Lower lobe of right lung (tissue), 2 donors: Measurements from ENCODE around the gene VPS50. TPM values are rescaled to one million over a fixed set of nuclear protein-coding genes. Genes with fewer than 3 reads are reported as not detected.
"Not testable (repeated sequence)": the region's sequence is repeated elsewhere in the genome, so short reads cannot be mapped to it uniquely, and the experiment has no call there.

Experiments used
- ATAC-seq, 2 donors: fragments of 200-7000 bp; cut with Tn5 transposase; one replicate each; pipeline ENCODE4 v1.9.1; 2020 to 2022; ENCODE audit warnings: mild to moderate bottlenecking in 2 of 2, moderate library complexity in 2 of 2
- DNase-seq: peaks from one replicate; pipeline ENCODE4 v3.0.0-alpha.2; 2020
- H3K27ac ChIP-seq: fragments of 200-600 bp; one replicate; pipeline ENCODE4 v1.8.0; 2022
- H3K27me3 ChIP-seq: fragments of 200-600 bp; one replicate; pipeline ENCODE4 v1.8.0; 2022; ENCODE audit warnings: low read depth
- H3K36me3 ChIP-seq: fragments of 200-600 bp; one replicate; pipeline ENCODE4 v1.8.0; 2022; ENCODE audit warnings: mild to moderate bottlenecking
- H3K4me1 ChIP-seq: fragments of 200-600 bp; one replicate; pipeline ENCODE4 v1.8.0; 2022
- H3K4me3 ChIP-seq: fragments of 200-600 bp; one replicate; pipeline ENCODE4 v1.8.0; 2022; ENCODE audit warnings: mild to moderate bottlenecking
- H3K9me3 ChIP-seq: fragments of 200-600 bp; one replicate; pipeline ENCODE4 v1.8.0; 2022
- intact Hi-C: fragments of 100-400 bp; cut with DNase I; formaldehyde crosslinking; loops from one replicate; pipeline ENCODE4 v1.11.0; 2022
- total RNA-seq: library from RNA; stranded (reverse); fragmentation: NEBNext Ultra II Directional; extraction: Animal tissue kit (Norgen Biotek cat#: 25700); gene quantifications from one replicate; pipeline ENCODE4 v1.2.1, GENCODE V29; 2021
- TF ChIP-seq, protein P1 (sequence below): fragments of 200-600 bp; IDR thresholded peaks from one replicate; pipeline ENCODE4 v1.8.0; 2022; ENCODE audit warnings: antibody characterized with exemption, mild to moderate bottlenecking
- donor health status: DM: no; HTN: yes; CAD: no; lungs with severe emphysema.

Gene VPS50
- total RNA-seq, 1 donor from 2014 or later, result 34.6 TPM

DNA sequence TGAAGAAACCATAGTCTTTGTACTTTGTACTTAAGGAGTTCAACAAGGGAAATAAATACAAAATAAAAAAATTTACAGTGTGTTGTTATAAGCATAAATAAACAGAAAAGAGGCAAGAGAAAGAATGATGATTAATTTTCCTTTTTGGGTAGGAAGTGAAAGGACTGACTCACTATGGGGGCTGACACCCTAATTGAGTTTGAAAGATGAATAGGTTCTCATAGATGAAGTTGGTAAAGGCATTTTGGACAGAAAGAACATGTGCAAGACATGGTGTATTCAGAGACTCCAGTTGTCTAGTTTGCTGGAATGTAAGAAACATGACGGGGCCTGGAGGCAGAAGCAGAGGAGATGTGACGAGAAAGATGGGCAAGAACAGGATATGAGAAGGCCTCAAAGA is 83.7 kb downstream of the VPS50 start:
- DNase-seq (no peak), ATAC-seq (no peak)
- Histone ChIP-seq H3K27me3 (no peaks in the 10 kb centered on the region), H3K4me3 (no peak overlapping the region), H3K9me3 (no peaks in the 10 kb centered on the region), H3K27ac (no peak overlapping the region), H3K36me3 (peaks cover 24% of the 10 kb centered on the region), H3K4me1 (no peaks in the 10 kb centered on the region)
- intact Hi-C loops, result loop anchor here (10.0 kb wide), 1 partner anchor 61 kb away; no protein-coding TSS in a partner anchor
- TF ChIP-seq, protein P1, sequence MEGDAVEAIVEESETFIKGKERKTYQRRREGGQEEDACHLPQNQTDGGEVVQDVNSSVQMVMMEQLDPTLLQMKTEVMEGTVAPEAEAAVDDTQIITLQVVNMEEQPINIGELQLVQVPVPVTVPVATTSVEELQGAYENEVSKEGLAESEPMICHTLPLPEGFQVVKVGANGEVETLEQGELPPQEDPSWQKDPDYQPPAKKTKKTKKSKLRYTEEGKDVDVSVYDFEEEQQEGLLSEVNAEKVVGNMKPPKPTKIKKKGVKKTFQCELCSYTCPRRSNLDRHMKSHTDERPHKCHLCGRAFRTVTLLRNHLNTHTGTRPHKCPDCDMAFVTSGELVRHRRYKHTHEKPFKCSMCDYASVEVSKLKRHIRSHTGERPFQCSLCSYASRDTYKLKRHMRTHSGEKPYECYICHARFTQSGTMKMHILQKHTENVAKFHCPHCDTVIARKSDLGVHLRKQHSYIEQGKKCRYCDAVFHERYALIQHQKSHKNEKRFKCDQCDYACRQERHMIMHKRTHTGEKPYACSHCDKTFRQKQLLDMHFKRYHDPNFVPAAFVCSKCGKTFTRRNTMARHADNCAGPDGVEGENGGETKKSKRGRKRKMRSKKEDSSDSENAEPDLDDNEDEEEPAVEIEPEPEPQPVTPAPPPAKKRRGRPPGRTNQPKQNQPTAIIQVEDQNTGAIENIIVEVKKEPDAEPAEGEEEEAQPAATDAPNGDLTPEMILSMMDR, result no peak

DNA sequence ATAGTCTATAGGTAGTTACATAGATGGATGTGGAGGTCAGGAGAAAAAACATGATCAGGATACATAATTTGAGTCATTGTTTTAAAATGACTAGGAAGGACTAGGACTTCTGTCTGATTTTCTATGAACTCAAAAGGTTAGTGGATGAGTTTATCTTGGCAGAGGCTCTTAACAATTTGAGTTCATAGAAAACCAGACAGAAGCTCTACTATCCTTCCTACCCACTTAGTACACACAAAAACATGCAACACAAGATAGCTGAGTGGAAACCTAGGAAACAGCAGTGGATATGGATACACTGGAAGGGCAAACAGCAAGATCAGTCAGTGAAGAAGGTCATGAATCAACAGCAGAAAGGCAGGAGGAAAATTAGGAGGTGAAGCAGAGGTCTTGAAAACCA is 84.6 kb downstream of the VPS50 start:
- Histone ChIP-seq H3K9me3 (no peaks in the 10 kb centered on the region), H3K27ac (no peak overlapping the region), H3K4me1 (no peaks in the 10 kb centered on the region), H3K4me3 (no peak overlapping the region), H3K36me3 (peaks cover 31% of the 10 kb centered on the region), H3K27me3 (no peaks in the 10 kb centered on the region)
- no peak for DNase-seq
- TF ChIP-seq, protein P1, result no peak
- intact Hi-C loops, result loop anchor here (10.0 kb wide), 1 partner anchor 62 kb away; no protein-coding TSS in a partner anchor
- ATAC-seq, result no peak

DNA sequence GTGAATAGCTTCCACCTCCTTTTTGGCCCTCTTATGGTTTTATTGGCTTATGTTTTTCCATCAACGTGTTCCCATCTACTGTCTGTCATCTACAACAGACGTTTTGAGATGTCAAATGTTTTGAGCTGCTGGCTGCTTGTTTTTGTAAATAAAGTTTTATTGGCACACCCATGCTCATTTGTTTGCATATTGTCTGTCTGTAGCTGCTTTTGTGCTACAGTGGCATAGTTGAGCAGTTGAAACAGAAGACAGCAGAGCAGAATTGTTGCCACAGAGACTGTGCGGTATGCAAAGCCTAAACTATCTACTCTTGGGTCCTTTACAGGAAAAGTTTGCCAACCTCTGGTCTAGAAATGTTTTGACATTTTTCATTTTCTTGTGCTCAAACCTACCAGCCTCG is 88.7 kb downstream of the VPS50 start:
- intact Hi-C loops, result no loop called here
- H3K9me3 ChIP-seq, result no peaks in the 10 kb centered on the region
- no peaks in the 10 kb centered on the region for H3K27me3 ChIP-seq
- H3K36me3 ChIP-seq, result peaks cover 25% of the 10 kb centered on the region
- no peak for ATAC-seq
- no peak overlapping the region for H3K27ac ChIP-seq
- DNase-seq, result no peak
- no peak overlapping the region for H3K4me3 ChIP-seq
- TF ChIP-seq, protein P1, result no peak
- no peaks in the 10 kb centered on the region for H3K4me1 ChIP-seq

DNA sequence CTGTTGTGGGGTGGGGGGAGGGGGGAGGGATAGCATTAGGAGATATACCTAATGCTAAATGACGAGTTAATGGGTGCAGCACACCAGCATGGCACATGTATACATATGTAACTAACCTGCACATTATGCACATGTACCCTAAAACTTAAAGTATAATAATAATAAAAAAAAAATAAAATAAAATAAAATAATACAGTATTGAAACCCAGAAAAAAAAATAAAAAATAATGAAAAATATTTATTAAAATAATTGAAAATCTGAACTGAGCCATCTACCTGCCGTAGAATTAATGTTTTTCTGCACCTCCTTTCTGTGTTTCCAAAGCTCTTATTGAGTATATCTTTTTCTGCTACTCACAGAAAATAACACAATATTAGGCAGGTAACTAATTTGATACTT is 94.1 kb downstream of the VPS50 start:
- H3K9me3 ChIP-seq, DNase-seq, H3K4me1 ChIP-seq, H3K4me3 ChIP-seq, H3K27ac ChIP-seq, intact Hi-C loops, ATAC-seq, H3K27me3 ChIP-seq: not testable (repeated sequence)
- peaks cover 10% of the 10 kb centered on the region for H3K36me3 ChIP-seq

DNA sequence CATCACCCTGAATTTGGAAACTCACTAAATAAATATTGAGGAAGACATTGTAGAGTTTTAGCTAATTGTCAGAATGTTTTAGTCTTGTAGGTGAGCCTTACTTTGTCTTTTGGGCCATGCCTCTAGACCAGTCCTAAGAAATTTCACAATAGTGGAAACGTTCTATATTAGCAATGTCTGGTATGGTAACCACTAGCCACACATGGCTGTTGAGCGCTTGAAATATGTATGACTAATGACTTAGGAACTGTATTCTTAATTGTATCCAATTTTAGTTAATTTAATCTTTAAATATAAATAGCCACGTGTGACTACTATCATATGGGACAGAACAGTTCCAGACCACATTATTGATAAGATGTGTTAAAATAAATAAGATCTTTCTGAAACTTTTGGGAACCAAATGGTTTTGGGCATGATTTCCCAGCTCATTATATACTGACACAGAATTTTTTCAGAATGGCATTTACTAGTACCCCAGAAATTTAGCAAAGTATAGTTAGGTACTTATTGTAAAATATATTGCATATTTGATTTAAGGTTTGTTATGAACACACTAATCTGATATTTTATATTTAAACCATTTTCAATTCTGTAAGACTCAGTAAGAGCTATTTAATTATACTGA is 95.0 kb downstream of the VPS50 start:
- intact Hi-C loops, result no loop called here
- Histone ChIP-seq H3K9me3 (no peaks in the 10 kb centered on the region), H3K36me3 (peaks cover 7% of the 10 kb centered on the region), H3K27ac (no peak overlapping the region), H3K4me3 (no peak overlapping the region), H3K27me3 (no peaks in the 10 kb centered on the region), H3K4me1 (no peaks in the 10 kb centered on the region)
- TF ChIP-seq, protein P1, result no peak
- ATAC-seq, result no peak
- no peak for DNase-seq

DNA sequence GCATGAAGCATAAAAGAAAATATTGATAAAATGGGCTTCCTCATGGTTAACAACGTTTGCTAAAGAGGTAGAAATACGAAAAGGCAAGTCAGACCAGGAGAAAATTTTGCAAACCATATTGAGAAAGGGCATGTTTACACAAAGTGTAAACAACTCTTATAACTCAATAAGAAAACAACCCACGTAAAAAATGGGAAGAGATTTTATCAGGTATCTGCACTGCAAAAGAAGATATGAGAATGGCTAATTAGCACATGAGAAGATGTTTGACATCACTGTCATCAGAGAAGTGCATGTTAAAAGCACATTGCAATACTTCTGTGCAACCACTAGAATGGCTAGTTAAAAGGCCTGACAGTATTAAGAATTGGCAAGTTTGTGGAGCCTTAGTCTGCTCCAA is 99.5 kb downstream of the VPS50 start:
- no peak for DNase-seq
- no peak overlapping the region for H3K27ac ChIP-seq
- ATAC-seq, result no peak
- H3K9me3 ChIP-seq, result no peaks in the 10 kb centered on the region
- H3K4me1 ChIP-seq, result no peaks in the 10 kb centered on the region
- H3K4me3 ChIP-seq, result no peak overlapping the region
- TF ChIP-seq, protein P1, result no peak
- H3K36me3 ChIP-seq, result no peaks in the 10 kb centered on the region
- no peaks in the 10 kb centered on the region for H3K27me3 ChIP-seq
- intact Hi-C loops, result no loop called here
